ENCODE results near the gene ERC1. TPM values are rescaled to one million over a fixed set of nuclear protein-coding genes. Genes with fewer than 3 reads are reported as not detected.

The ERC1 gene
- total RNA-seq, 1 donor from 2014 or later = 46.6 TPM

- no peak for ATAC-seq (ENCODE audit: poor library complexity)
Measured at GRCh38 chr12:1287446-1287975, 296.5 kb downstream of the ERC1 start.

GRCh38 chr12:1288333-1288732 lies 297.3 kb downstream of the ERC1 start:
- ATAC-seq (ENCODE audit: poor library complexity) (no peak), DNase-seq (no peak)
- intact Hi-C loops (cut with DNase I) = no loop called here

More at GRCh38 chr12:1287446-1287975, 296.5 kb downstream of the ERC1 start:
- intact Hi-C loops (cut with DNase I) = no loop called here
- DNase-seq = no peak

GRCh38 chr12:1289371-1290155 lies 298.5 kb downstream of the ERC1 start:
- intact Hi-C loops (cut with DNase I) = no loop called here
- DNase-seq = no peak
- ATAC-seq (ENCODE audit: poor library complexity) = peak; percentile 61

GRCh38 chr12:1290716-1291115 lies 299.7 kb downstream of the ERC1 start:
- ATAC-seq (ENCODE audit: poor library complexity) (no peak), DNase-seq (no peak)
- intact Hi-C loops (cut with DNase I) = no loop called here

GRCh38 chr12:1291601-1292332 lies 300.7 kb downstream of the ERC1 start:
- intact Hi-C loops (cut with DNase I) = no loop called here
- ATAC-seq (ENCODE audit: poor library complexity) (no peak), DNase-seq (no peak)

GRCh38 chr12:1293901-1294300 lies 302.9 kb downstream of the ERC1 start:
- intact Hi-C loops (cut with DNase I) = no loop called here
- DNase-seq = no peak

GRCh38 chr12:1297206-1297605 lies 306.2 kb downstream of the ERC1 start:
- no peak for ATAC-seq (ENCODE audit: poor library complexity)
- DNase-seq = no peak
- intact Hi-C loops (cut with DNase I) = no loop called here

More at GRCh38 chr12:1293901-1294300, 302.9 kb downstream of the ERC1 start:
- no peak for ATAC-seq (ENCODE audit: poor library complexity)

- no peak for ATAC-seq (ENCODE audit: poor library complexity)
- no peak for DNase-seq
- intact Hi-C loops (cut with DNase I) = no loop called here
Measured at GRCh38 chr12:1297639-1298175, 306.7 kb downstream of the ERC1 start.

- DNase-seq (no peak), ATAC-seq (ENCODE audit: poor library complexity) (no peak)
- intact Hi-C loops (cut with DNase I) = no loop called here
Measured at GRCh38 chr12:1300460-1300859, 309.4 kb downstream of the ERC1 start.

- intact Hi-C loops (cut with DNase I) = no loop called here
- ATAC-seq (ENCODE audit: poor library complexity) (no peak), DNase-seq (no peak)
Measured at GRCh38 chr12:1302201-1302870, 311.3 kb downstream of the ERC1 start.

GRCh38 chr12:1305063-1305434 lies 314.0 kb downstream of the ERC1 start:
- peak; percentile 67 for ATAC-seq (ENCODE audit: poor library complexity)
- intact Hi-C loops (cut with DNase I) = no loop called here

GRCh38 chr12:1305791-1306500 lies 314.9 kb downstream of the ERC1 start:
- peak; percentile 69 for ATAC-seq (ENCODE audit: poor library complexity)
- intact Hi-C loops (cut with DNase I) = no loop called here
- DNase-seq = no peak

More at GRCh38 chr12:1305063-1305434, 314.0 kb downstream of the ERC1 start:
- DNase-seq = no peak

GRCh38 chr12:1306817-1307216 lies 315.8 kb downstream of the ERC1 start:
- ATAC-seq (ENCODE audit: poor library complexity) (no peak), DNase-seq (no peak)
- intact Hi-C loops (cut with DNase I) = no loop called here

- intact Hi-C loops (cut with DNase I) = no loop called here
- DNase-seq (no peak), ATAC-seq (ENCODE audit: poor library complexity) (no peak)
Measured at GRCh38 chr12:1307796-1308195, 316.8 kb downstream of the ERC1 start.

GRCh38 chr12:1309613-1310012 lies 318.6 kb downstream of the ERC1 start:
- ATAC-seq (ENCODE audit: poor library complexity) = no peak
- DNase-seq = no peak
- intact Hi-C loops (cut with DNase I) = no loop called here

- DNase-seq (no peak), ATAC-seq (ENCODE audit: poor library complexity) (peak; percentile 63)
- intact Hi-C loops (cut with DNase I) = no loop called here
Measured at GRCh38 chr12:1310653-1311052, 319.6 kb downstream of the ERC1 start.

- ATAC-seq (ENCODE audit: poor library complexity) (no peak), DNase-seq (no peak)
- intact Hi-C loops (cut with DNase I) = no loop called here
Measured at GRCh38 chr12:1311145-1311544, 320.1 kb downstream of the ERC1 start.

- ATAC-seq (ENCODE audit: poor library complexity) (no peak), DNase-seq (no peak)
- intact Hi-C loops (cut with DNase I) = no loop called here
Measured at GRCh38 chr12:1313906-1314305, 322.9 kb downstream of the ERC1 start.

- ATAC-seq (ENCODE audit: poor library complexity) (no peak), DNase-seq (no peak)
- intact Hi-C loops (cut with DNase I) = no loop called here
Measured at GRCh38 chr12:1314523-1314922, 323.5 kb downstream of the ERC1 start.

Data from Right ventricle myocardium superior (tissue), 1 donor.